ENCODE data around the gene RBFOX2.

The RBFOX2 gene

GRCh38 chr22:35690001-35690400 lies 338.6 kb downstream of the RBFOX2 start:
- TF ChIP-seq MAX (IDR thresholded peaks at IDR 0.05; ENCODE audit: low read depth, low read length) (no peak), CTCF (IDR thresholded peaks at IDR 0.05; ENCODE audit: low read depth, low read length) (no peak), MYC (IDR thresholded peaks at IDR 0.05; ENCODE audit: low read depth, low read length) (no peak), POLR2A (IDR thresholded peaks at IDR 0.05; ENCODE audit: extremely low read depth, insufficient read length) (no peak)
- DNase-seq (ENCODE audit: low read depth): no peak
- H3K4me3 ChIP-seq (ENCODE audit: low read depth, low read length): no peak overlapping the region

DNA sequence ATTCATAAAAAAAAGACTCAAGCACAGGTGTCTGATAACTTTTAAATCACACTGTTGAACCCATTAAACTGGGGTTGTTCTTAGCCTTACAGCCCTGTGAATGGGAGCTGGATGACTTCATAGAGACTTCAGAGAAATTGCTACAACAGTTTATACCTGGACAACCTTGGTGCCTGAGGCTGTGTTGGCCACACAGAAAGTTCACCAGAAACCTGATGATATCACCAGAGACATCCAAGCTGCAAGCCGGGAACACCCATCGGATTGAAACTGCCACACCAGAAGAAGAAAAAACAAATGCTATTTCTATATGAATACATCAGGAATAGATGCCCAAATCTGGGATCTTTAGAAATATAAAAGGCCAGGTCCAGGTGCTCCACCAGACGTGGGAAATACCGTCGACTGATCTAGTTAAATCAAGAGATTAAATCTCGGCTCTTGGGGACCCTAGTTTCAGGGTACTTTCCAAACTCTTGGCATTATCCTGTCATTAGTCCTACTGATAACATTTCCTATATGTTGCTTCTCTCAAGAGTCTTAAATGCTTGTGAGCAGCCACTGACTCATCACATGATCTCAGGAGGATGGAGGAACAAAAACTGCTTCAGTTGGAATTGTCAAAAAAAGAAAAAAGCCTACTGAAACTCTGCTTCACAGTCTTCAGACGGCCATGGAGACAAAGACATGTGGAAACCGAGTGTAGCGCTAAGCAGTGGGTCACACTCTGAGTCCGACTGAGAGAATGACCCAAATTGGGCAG lies 339.5 kb downstream of the RBFOX2 start:
- H3K4me3 ChIP-seq (ENCODE audit: low read depth, low read length): no peak overlapping the region
- no peak for DNase-seq (ENCODE audit: low read depth)
- TF ChIP-seq CTCF (IDR thresholded peaks at IDR 0.05; ENCODE audit: low read depth, low read length): no peak
- TF ChIP-seq MYC (IDR thresholded peaks at IDR 0.05; ENCODE audit: low read depth, low read length): no peak
- no peak for TF ChIP-seq POLR2A (IDR thresholded peaks at IDR 0.05; ENCODE audit: extremely low read depth, insufficient read length)
- TF ChIP-seq MAX (IDR thresholded peaks at IDR 0.05; ENCODE audit: low read depth, low read length): no peak
